ENCODE data around the gene PEX19.

PEX19 gene

GRCh38 chr1:160277330-160277729, 7.6 kb downstream of the PEX19 start:
- DNase-seq: no peak

GRCh38 chr1:160271025-160271424, 13.9 kb downstream of the PEX19 start:
- DNase-seq: no peak

DNA sequence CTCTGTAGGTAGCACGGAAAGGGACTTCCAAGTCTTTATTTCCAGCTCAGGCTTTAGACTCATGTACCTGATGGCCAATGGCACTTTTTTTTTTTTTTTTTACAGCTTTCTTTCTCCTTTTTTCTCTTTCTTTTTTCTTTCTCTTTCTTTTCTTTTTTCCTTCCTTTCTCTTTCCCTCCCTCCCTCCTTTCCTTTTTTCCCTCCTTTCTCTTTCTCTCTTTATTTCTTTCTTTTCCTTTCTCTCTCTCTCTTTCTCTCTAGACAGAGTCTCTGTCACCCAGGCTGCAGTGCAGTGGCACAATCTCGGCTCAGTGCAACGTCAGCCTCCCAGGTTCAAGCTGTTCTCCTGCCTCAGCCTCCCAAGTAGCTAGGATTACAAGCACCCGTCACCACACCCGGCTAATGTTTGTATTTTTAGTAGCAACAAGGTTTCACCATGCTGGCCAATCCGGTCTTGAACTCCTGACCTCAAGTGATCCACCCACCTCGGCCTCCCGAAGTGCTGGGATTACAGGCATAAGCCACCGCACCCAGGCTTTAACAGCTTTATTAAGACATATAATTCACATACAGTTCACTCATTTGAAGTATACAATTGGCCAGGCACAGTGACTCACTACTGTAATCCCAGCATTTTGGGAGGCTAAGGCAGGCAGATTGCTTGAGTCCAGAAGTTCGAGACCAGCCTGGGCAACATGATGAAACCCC, 17.5 kb downstream of the PEX19 start:
- DNase-seq: no peak

DNA sequence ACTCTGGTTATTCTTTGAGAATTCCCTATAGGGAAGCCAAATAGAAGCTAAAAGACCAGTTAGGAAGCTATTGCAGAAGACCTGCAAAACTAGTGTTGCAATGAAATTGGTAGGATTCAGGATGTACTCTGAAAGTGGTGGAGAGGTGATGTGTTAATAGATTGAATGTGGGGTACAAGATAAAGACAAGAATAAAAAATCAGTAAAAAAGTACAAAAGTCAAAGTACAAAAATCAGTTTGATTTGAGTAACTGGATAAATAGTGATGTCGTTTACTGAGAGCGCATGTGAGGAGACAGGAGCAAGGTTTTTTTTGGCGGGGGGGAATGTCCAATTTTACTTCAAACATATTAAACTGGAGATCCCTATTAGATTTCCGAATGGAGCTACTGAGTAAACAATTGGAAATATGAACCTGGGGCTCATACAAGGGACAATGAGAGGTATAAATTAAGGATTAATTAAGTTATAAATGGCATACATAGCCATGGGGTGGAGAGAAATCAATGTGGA, 20.1 kb downstream of the PEX19 start:
- no peak for DNase-seq

- DNase-seq: peak; percentile 100
Measured at GRCh38 chr1:160261893-160262794, 22.8 kb downstream of the PEX19 start, which contains the start of gene DCAF8. DCAF8 (minus strand) TSS chr1:160262549; CDS start chr1:160244008, 18,541 bp downstream.

DNA sequence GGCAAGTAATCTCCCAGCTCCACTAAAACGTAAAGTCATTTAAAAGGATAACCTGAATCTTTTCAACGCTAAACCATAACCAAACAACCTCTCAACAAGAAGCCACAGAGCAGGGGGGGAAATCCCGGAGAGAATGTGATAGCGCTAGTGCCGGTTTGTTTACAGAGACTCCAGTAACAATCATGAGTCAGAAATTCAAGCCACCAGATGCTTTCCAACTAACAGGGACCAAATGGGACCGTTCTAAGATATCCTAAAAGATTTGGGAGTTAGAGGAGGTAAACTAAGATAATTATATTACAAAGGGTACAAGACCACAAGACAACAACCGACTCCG, 23.4 kb downstream of the PEX19 start:
- DNase-seq: peak; percentile 77

GRCh38 chr1:160260406-160261382, 24.2 kb downstream of the PEX19 start:
- DNase-seq: peak; percentile 17

- DNase-seq: no peak
Measured at GRCh38 chr1:160258177-160258798, 26.6 kb downstream of the PEX19 start.

DNA sequence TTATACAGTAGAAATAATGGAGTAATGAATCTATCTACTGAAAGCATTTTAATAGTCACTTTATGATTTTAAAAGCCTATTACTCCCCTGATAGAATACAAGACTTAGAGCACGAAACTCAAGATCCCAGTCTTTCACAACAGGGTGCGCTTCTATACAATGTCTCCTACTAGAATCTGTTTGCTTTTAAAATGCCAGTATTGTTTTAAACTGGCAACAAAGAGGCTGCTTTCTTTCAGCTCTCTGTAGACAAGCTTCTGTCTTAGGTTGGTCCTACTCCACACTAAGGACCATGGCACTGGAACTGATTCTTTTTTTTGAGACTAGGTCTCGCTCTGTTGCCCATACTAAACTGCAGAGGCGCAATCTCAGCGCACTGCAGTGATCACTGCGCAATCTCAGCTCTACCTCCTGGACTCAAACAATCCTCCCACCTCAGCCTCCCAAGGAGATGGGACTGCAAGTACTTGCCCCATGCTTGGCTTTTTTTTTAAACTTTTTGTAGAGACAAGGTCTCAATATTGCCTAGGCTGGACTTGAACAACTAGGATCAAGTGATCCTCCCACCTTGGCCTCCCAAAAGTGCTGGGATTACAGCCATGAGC, 27.4 kb downstream of the PEX19 start:
- no peak for DNase-seq

GRCh38 chr1:160256396-160257046, 28.4 kb downstream of the PEX19 start:
- DNase-seq: peak; percentile 85

- DNase-seq: no peak
Measured at GRCh38 chr1:160255781-160256300, 29.1 kb downstream of the PEX19 start.

- DNase-seq: peak; percentile 89
Measured at GRCh38 chr1:160251687-160252526, 33.0 kb downstream of the PEX19 start.

GRCh38 chr1:160251011-160251410, 33.9 kb downstream of the PEX19 start:
- no peak for DNase-seq

DNA sequence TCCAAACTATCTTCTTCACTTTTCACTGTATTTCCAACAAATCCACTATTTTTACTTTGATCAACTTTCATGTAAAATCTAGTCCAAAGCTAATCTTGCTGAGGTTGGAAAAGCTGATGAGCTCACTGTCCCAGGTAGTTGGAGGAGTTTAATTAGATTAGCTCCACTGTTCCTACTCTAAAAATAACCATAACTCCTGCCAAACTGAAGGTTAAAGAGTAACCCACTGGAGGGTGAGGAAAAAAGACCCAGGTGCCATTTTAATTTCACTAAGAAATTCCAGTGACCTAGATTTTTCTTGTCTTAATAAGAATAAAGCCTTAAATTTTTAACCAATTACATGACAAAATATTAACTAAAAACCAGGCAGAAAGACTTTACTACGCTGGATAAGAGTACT, 37.9 kb downstream of the PEX19 start:
- no peak for DNase-seq

DNA sequence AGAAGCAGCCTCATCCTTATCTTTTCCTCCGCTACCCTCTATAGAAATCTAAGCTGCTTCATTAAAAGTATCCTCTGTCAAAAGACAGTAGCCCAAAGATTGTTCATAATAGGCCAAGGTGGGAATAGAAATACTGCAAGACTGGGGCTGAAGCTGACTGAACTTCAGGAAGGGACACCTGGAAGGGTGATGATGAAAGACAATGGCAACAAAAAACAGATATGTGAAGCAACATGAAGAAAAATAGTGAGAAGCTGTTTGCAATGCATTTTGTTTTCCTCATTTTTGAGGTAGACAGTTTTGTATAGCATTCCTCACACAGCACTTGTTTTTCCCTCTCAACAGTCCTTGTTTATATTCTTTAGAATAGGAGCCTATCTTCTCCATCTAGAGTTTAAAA, 39.5 kb downstream of the PEX19 start:
- DNase-seq: no peak

GRCh38 chr1:160244209-160244608, 40.7 kb downstream of the PEX19 start:
- DNase-seq: no peak

- no peak for DNase-seq
Measured at GRCh38 chr1:160243767-160244166, 41.2 kb downstream of the PEX19 start.

DNA sequence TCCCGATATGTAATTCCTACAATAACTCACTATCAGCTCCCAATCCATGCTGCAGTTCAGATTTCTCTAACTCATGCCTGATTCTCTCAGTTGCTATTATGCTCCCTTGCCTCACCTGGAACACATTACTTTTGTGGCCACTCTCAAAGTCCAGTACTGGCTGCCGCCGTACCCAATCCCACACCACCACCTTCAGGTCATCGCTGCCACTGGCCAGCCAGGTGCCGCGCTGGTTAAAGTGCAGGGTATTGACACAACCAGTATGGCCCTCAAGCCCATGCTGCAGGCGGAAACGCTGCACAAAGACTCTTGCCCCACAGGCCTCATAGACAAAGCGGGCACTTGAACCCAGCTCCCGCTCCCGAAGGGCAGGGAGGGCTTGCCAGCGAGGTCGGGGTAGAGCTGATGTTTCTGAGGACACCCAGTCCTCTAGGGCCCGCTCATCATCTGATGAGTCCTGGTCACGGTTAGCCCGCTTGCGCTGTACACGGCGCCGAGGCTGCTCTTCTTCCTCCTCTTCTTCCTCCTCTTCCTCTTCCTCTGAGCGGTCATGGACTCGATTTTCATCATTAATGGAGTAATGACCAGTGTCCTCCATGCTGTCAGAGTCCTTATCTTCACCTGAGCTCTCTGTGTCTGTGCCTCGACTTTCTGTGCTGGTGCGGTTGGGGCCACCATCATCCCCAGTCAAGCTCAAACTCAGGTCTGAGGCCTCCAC, 45.2 kb downstream of the PEX19 start:
- DNase-seq: no peak

DNA sequence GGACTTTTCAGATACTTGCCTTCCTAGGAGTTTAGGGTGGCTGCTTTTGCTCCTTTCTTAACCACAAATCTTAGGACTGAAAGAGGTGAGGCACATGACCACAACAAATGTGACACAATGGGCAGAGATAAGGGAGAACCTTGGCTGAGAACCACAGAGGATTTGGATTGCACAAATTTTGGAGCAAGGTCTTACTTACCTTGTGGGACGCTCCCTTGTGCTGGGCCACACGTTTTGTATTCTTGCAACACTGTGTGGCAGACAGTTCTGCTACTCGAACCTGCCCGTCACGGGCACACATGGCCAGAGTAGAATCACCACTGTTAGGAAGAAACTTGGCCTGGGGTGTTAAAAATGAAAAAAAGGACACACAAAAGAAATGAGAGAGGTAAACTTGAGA, 46.5 kb downstream of the PEX19 start:
- DNase-seq: peak; percentile 42
